GM18511 (cell line): Measurements from ENCODE around the gene ERBIN.
A peak's percentile ranks its signal among the peaks of the same experiment; 100 is the strongest.
"Not testable (repeated sequence)": the region's sequence is repeated elsewhere in the genome, so short reads cannot be mapped to it uniquely, and the experiment has no call there.

Source experiments
- ATAC-seq: cut with Tn5 transposase; IDR thresholded peaks from one replicate; pipeline ENCODE4 v1.9.1; 2021; ENCODE audit warnings: mild to moderate bottlenecking, moderate library complexity; ENCODE audit not compliant: unreplicated experiment

The ERBIN gene

GRCh38 chr5:65999061-65999723 lies 72.8 kb downstream of the ERBIN start:
- ATAC-seq: no peak

DNA sequence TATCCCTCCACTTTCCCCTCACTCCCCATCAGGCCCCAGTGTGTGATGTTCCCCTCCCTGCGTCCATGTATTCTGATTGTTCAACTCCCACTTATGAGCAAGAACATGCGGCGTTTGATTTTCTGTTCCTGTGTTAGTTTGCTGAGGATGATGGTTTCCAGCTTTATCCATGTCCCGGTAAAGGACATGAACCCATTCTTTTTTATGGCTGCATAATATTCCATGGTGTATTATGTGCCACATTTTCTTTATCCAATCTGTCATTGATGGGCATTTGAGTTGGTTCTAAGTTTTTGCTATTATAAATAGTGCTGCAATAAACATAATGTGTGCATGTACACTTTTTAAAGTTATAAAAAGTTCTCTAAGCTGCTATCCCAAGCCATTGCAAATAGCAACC lies 75.6 kb downstream of the ERBIN start:
- ATAC-seq: no peak

GRCh38 chr5:66002415-66002814 lies 76.0 kb downstream of the ERBIN start:
- no peak for ATAC-seq

- ATAC-seq: no peak
These were observed 77.8 kb downstream of the ERBIN start for GRCh38 chr5:66004216-66004615.

GRCh38 chr5:66009277-66009676 lies 82.9 kb downstream of the ERBIN start:
- ATAC-seq: no peak

GRCh38 chr5:66010476-66010875 lies 84.1 kb downstream of the ERBIN start:
- peak; percentile 64 for ATAC-seq

DNA sequence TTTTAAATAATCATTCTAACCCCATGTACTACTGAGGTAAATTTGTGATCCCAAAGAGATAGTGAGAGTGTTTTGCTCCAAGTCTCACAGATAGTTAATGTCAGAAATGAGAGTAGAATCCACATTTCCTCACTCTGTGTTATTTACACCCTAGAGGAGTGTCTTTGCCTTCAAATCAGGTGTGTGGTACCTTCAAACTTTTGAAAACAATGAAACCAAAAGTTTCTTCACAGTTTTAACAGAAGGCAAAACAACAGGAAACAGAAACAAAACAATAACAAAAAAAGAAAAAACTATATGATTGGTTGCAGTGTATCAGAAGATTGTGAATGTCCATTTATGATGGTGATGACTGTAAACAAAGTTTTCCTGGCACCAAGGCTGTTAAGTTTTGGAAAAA lies 85.9 kb downstream of the ERBIN start:
- ATAC-seq: peak; percentile 67

DNA sequence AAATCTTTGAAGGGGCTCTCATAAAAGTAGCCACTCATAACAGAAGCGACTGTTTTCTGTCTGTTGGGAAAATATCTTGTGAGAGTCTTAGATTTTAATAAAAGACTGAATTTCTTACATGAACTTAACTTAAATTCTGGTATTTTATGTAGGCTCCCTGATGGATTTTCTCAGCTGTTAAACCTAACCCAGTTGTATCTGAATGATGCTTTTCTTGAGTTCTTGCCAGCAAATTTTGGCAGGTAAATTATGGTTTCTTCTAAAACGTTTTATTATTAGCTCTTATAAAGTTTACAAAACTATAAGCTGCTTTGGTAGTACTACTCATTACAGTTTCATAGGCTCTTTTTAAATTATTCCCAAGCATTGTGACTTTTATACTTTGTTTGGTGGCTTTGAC lies 87.0 kb downstream of the ERBIN start:
- no peak for ATAC-seq

GRCh38 chr5:66013906-66014305 lies 87.5 kb downstream of the ERBIN start:
- no peak for ATAC-seq

DNA sequence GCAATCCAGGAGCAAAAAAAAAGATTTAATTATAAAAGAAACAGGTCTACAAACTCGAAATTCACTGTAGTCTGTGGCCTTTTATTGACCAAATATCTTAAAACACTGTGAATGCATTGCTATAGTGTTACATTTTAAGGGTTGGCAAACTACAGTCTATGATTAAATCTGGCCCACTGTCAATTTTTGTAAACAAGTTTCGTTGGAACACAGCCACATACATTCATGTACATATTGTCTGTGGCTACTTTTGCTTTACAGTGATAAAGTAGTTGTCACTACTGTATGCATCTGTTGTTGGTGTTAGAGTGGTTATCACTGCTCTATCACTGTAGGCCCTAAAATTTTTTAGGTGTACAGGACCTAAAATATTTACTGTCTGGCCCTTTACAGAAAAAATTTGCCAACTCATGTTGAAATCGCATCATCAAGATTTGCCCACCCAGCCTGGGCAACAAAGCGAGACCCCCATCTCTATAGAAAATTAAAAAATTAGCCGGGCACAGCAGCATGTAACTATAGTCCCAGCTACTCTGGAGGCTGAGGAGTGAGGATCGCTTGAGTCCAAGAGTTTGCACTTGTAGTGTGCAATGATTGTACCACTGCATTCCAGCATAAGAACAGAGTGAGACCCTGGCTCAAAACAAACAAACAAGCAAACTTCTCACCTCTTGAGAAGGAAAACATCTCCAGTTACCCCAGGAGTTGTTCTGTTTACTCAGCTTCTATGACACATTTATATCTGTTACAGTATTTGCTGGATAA lies 89.0 kb downstream of the ERBIN start:
- no peak for ATAC-seq

GRCh38 chr5:66021585-66021984 lies 95.2 kb downstream of the ERBIN start:
- no peak for ATAC-seq

DNA sequence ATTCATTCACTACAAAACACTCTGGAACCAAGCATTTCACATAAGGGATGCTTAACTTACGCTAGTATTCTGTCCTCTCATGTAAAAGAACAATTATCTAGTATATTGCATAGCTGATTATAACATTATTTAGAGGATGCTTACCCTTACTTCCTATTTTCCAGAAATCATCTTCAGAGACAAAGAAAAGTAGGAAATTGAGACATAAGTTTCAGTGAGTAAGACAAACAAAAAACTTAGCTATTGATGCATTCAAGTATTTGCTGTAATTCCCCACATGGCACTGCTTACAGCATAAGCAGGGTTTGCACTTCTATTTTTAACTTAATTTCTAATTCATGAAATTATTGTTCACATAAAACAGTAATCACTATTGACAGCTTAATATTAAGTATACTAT lies 112.9 kb downstream of the ERBIN start:
- no peak for ATAC-seq

GRCh38 chr5:66039701-66040100 lies 113.3 kb downstream of the ERBIN start:
- no peak for ATAC-seq

GRCh38 chr5:66041627-66042026 lies 115.3 kb downstream of the ERBIN start:
- ATAC-seq: no peak

GRCh38 chr5:66057239-66057638 lies 130.9 kb downstream of the ERBIN start:
- no peak for ATAC-seq

DNA sequence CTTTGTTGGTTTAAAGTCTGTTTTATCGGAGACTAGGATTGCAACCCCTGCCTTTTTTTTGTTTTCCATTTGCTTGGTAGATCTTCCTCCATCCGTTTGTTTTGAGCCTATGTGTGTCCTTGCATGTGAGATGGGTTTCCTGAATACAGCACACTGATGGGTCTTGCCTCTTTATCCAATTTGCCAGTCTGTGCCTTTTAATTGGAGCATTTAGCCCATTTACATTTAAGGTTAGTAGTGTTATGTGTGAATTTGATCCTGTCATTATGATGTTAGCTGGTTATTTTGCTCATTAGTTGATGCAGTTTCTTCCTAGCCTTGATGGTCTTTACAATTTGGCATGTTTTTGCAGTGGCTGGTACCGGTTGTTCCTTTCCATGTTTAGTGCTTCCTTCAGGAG lies 134.9 kb downstream of the ERBIN start:
- not testable (repeated sequence) for ATAC-seq

GRCh38 chr5:66063061-66063460 lies 136.7 kb downstream of the ERBIN start:
- ATAC-seq: not testable (repeated sequence)

DNA sequence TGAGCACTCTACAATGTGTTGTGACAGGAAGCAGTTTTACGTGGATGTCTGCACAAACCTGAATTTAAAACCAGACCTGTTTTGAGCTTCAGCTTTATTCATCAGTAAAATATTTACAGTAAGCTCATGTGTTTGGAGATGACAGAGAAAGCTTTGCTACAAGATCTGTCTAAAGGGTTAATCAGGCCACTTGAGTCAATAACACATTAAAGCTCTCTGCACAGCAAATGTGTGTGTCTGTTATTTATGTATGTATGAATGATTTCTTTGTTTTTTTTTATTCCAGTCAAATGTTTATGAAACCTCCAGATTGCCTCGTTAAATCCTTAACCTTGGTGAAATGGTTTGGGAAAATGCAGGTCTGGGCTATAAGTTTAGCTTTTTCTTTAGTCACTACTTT lies 140.5 kb downstream of the ERBIN start:
- no peak for ATAC-seq

- ATAC-seq: no peak
These were observed 145.7 kb downstream of the ERBIN start for GRCh38 chr5:66072031-66072430.

GRCh38 chr5:66074901-66075300 lies 148.5 kb downstream of the ERBIN start:
- no peak for ATAC-seq

DNA sequence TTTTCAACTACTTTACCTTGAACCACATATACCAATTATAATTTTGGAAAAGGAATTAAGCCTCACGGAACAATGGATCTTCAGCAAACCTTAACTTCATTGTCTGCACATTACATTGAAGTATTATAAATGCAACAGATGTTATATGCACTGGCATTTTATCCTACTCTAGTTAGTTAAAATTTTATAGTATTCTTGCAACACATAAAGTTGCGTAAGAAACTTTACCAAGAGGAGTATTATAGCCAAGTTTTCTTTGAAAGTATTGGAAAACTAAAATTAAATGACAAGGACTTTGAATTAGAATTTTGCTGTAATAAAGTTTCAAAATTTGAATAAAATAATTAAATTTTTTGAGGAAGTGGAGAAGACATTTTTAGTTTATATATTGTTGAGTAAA lies 154.3 kb downstream of the ERBIN start:
- no peak for ATAC-seq

DNA sequence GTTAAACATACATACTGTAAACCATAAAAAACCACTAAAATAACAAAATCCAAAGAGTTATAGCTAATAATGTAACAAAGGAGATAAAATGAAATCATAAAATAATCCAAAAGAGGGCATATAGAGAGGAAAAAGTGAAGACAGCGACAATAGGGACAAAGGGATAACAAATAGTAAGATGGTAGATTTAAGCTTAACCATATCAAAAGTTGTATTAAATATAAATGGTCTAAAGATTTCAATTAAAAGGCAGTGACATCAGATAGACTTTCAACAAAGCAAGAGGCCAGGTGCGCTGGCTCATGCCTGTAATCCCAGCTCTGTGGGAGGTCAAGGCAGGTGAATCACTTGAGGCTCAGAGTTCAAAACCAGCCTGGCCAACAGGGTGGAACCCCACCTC lies 163.0 kb downstream of the ERBIN start:
- no peak for ATAC-seq

- ATAC-seq: no peak
These were observed 174.5 kb downstream of the ERBIN start for GRCh38 chr5:66100851-66101250.
